A549 treated with Hydrocortisone at 1 μM for 4 hours (cell line): ENCODE measurements around the gene MRPS6. TPM values are rescaled to one million over a fixed set of nuclear protein-coding genes. Genes with fewer than 3 reads are reported as not detected.

Experiments
- total RNA-seq: library from RNA; stranded (reverse); fragments of 200-300 nt; extraction: Qiagen RNA extraction; gene quantifications from 5 replicates; pipeline ENCODE4 v1.2.3, GENCODE V29; 2022

Gene MRPS6
- total RNA-seq: 39.1 to 46.9 TPM (median 41.7 TPM) in 5 replicates

GRCh38 chr21:34073032-34073748 lies at the start of gene MRPS6, which contains the start of gene SLC5A3:
MRPS6 (plus strand) TSS chr21:34073578; CDS start chr21:34073701, 123 bp downstream.
SLC5A3 (plus strand) TSS chr21:34073578; CDS start chr21:34095199, 21,621 bp downstream.

Other genes starting within 250 kb of the MRPS6 start
- gene ATP5PO, start 157.8 kb upstream of the MRPS6 start, total RNA-seq: 137 to 163 TPM (median 150 TPM) in 5 replicates
- 2.1 to 4.0 TPM (median 2.6 TPM) in 5 replicates for gene SLC5A3, start within 50 bp of the MRPS6 start, total RNA-seq